ENCODE results near the gene RSRP1. TPM values are rescaled to one million over a fixed set of nuclear protein-coding genes. Genes with fewer than 3 reads are reported as not detected.
A peak's percentile ranks its signal among the peaks of the same experiment; 100 is the strongest.
"Not testable (repeated sequence)": the region's sequence is repeated elsewhere in the genome, so short reads cannot be mapped to it uniquely, and the experiment has no call there.

The RSRP1 gene
- total RNA-seq, 4 donors from 2014 or later = 31.4 to 99.8 (median 51.0) TPM

DNA sequence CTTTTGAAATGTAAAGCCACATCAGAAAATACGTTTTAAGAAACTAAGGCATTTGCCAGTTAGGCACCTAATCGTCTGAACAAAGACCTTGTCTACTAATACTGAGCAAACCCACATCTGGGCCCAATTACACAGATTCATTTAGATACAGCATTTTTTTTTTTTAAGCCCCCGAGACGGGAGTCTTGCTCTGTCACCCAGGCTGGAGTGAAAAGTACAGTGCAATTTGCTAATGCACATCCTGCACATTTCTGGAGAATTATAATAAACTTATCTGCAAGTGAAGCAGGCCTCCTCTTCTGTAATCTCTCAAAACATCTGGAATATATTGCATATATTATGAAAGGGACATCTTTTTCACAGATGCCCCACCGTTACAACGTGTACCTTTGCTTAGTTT, 3.3 kb downstream of the RSRP1 start:
- TF ChIP-seq, protein P1, sequence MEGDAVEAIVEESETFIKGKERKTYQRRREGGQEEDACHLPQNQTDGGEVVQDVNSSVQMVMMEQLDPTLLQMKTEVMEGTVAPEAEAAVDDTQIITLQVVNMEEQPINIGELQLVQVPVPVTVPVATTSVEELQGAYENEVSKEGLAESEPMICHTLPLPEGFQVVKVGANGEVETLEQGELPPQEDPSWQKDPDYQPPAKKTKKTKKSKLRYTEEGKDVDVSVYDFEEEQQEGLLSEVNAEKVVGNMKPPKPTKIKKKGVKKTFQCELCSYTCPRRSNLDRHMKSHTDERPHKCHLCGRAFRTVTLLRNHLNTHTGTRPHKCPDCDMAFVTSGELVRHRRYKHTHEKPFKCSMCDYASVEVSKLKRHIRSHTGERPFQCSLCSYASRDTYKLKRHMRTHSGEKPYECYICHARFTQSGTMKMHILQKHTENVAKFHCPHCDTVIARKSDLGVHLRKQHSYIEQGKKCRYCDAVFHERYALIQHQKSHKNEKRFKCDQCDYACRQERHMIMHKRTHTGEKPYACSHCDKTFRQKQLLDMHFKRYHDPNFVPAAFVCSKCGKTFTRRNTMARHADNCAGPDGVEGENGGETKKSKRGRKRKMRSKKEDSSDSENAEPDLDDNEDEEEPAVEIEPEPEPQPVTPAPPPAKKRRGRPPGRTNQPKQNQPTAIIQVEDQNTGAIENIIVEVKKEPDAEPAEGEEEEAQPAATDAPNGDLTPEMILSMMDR (IDR thresholded peaks at IDR 0.05) = no peak
- no peak for TF ChIP-seq POLR2A (IDR thresholded peaks at IDR 0.05)
- no peak for DNase-seq
- Histone ChIP-seq H3K4me1 (peaks cover 22 to 79% (median 37%) of the 10 kb centered on the region in 3 donors), H3K27me3 (no peaks in the 10 kb centered on the region), H3K4me3 (no peak overlapping the region), H3K9me3 (no peaks in the 10 kb centered on the region), H3K27ac (no peak overlapping the region), H3K36me3 (peaks cover 15 to 53% (median 22%) of the 10 kb centered on the region in 3 donors)
- intact Hi-C loops (cut with DNase I) = no loop called here
- 51 to 56% methylated on average over 6 of the region's 6 CpGs for WGBS, 2 donors

DNA sequence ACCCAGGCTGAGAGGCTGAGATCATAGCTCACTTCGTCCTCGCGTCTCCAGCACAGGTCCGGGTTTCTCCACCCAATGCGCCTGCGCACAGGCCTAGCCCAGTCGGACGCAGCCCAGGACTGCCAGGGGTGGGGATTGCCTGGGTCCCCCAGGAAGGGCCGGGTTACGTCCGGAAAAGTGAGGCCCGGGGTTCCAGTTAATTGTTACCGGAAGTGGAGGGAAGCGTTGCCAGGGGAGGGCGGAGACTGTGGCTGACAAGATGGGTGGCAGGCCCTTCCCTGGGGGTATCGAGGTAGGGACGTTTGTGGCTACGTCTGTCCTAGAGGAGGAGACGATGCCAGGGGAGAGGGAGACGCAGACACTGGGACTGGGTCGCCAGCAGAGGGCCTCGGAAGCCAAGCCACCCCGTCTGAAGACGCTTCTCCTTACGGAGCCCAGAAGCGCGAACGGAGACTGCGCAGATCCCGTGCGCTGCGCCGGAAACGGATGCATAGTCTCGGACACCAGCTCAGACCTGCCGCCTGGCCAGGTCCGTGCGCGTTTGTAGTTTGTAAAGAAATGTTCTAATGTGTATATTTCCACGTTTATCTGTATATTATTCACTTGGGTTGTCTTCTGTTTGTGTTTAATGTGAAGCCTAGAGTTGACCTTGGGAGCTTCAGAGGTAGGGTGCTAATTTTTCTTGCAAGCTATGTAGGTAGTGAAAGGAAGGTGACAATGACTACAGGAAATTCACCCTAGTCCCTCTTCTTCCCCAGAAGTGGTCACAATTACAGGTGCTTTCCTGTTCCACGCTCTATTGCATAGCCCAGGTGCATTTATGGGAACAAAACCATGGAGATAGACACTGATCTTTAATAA, 7.3 kb downstream of the RSRP1 start:
- no peaks in the 10 kb centered on the region for H3K27me3 ChIP-seq
- WGBS, 2 donors = 0 to 1% methylated on average over 29 to 35 of the region's 41 CpGs
- peak; percentile 61 for DNase-seq
- intact Hi-C loops (cut with DNase I) = no loop called here
- peak overlapping the region; percentile 34 to 62 (median 54) for H3K4me3 ChIP-seq
- peak in 1 of 4 donors; percentile 22 for TF ChIP-seq POLR2A (IDR thresholded peaks at IDR 0.05)
- TF ChIP-seq, protein P1 (IDR thresholded peaks at IDR 0.05) = peak in 5 of 6 experiments; percentile 36 to 73 (median 70)
- peaks cover 11 to 65% (median 34%) of the 10 kb centered on the region in 3 donors for H3K4me1 ChIP-seq
- H3K27ac ChIP-seq = peak overlapping the region; percentile 85 to 94 (median 90)
- peaks cover 13 to 46% (median 18%) of the 10 kb centered on the region in 3 donors for H3K36me3 ChIP-seq
- no peaks in the 10 kb centered on the region for H3K9me3 ChIP-seq

DNA sequence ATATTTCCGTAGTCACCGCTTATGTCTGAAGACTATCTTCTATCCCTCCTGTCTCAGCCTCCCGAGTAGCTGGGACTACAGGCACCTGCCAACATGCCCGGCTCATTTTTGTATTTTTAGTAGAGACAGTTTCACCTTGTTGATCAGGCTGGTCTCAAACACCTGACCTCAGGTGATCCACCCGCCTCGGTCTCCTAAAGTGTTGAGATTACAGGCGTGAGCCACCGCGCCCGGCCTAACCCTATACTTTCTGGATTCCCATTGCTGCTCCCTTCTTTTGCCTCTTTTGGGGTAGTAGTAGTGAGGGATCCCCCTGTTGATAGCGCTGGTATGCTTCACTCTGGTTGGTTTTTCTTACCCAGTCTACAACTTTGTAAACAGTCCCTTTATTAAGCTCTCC, 9.2 kb downstream of the RSRP1 start:
- Histone ChIP-seq H3K27ac (no peak overlapping the region), H3K9me3 (no peaks in the 10 kb centered on the region), H3K27me3 (no peaks in the 10 kb centered on the region), H3K4me3 (no peak overlapping the region), H3K4me1 (peaks cover 18 to 66% (median 34%) of the 10 kb centered on the region in 3 donors), H3K36me3 (peaks cover 8 to 28% (median 11%) of the 10 kb centered on the region in 3 donors)
- TF ChIP-seq POLR2A (IDR thresholded peaks at IDR 0.05) = no peak
- TF ChIP-seq, protein P1 (IDR thresholded peaks at IDR 0.05) = no peak
- DNase-seq = no peak
- 93 to 94% methylated on average over 11 of the region's 11 CpGs for WGBS, 2 donors
- intact Hi-C loops (cut with DNase I) = no loop called here

DNA sequence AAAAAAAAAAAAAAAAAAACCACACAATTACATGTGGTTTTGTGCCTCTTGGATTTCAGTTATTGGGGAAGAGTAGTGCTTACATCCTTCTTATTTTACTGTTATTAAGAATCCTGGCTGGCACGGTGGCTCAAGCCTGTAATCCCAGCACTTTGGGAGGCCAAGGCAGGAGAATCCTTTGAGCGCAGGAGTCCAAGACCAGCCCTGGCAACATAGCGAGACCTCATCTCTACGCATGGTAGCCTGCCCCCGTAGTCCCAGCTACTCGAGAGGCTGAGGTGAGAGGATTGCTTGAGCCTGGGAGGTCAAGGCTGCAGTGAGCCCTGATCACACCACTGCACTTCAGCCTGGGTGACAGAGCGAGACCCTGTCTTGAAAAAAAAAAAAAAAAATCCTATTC, 11.0 kb downstream of the RSRP1 start:
- WGBS, 2 donors = 88 to 89% methylated on average over 7 of the region's 7 CpGs
- H3K4me3 ChIP-seq; H3K27me3 ChIP-seq; DNase-seq; H3K27ac ChIP-seq; H3K9me3 ChIP-seq; intact Hi-C loops (cut with DNase I): not testable (repeated sequence)
- peaks cover 0 to 11% (median 0%) of the 10 kb centered on the region in 3 donors for H3K36me3 ChIP-seq
- peaks cover 24 to 60% (median 40%) of the 10 kb centered on the region in 3 donors for H3K4me1 ChIP-seq

DNA sequence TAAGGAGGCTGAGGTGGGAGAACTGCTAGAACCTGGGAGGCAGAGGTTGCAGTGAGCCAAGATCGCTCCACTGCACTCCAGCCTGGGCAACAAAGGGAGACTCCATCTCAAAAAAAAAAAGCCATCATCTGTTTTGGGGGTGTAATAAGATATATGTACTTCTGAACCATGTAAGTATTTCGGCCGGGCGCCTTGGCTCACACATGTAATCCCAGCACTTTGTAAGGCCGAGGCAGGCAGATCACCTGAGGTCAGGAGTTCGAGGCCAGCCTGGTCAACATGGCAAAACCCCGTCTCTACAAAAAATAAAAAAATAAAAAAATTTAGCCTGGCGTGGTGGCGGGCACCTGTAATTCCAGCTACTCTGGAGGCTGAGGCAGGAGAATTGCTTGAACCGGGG, 11.8 kb downstream of the RSRP1 start:
- H3K27me3 ChIP-seq; H3K27ac ChIP-seq; H3K4me3 ChIP-seq; H3K9me3 ChIP-seq; DNase-seq; intact Hi-C loops (cut with DNase I): not testable (repeated sequence)
- Histone ChIP-seq H3K4me1 (peaks cover 23 to 60% (median 37%) of the 10 kb centered on the region in 3 donors), H3K36me3 (peaks cover 0 to 11% (median 0%) of the 10 kb centered on the region in 3 donors)
- WGBS, 2 donors = 96% methylated on average over 9 to 10 of the region's 10 CpGs

Data from esophagus squamous epithelium (tissue), 5 donors.